COLO829 (cell line): ENCODE measurements around the gene MATK.
"Not testable (repeated sequence)": the region's sequence is repeated elsewhere in the genome, so short reads cannot be mapped to it uniquely, and the experiment has no call there.

Experiments used
- DNase-seq: peaks from one replicate; pipeline ENCODE4 v3.0.0; 2012; ENCODE audit warnings: low spot score

The MATK gene

DNA sequence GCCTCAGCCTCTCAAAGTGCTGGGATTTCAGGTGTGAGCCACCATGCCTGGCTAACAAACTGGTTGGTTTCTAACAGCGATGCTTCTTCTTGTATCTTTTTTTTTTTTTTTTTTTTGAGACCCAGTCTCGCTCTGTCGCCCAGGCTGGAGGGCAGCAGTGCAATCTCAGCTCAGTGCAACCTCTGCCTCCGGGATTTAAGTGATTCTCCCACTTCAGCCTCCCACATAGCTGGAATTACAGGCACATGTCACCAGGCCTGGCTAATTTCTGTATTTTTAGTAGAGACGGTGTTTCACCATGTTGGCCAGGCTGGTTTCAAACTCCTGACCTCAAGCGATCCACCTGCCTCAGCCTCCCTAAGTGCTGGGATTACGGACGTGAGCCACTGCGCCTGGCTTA, 30.0 kb upstream of the MATK start:
- DNase-seq: not testable (repeated sequence)

DNA sequence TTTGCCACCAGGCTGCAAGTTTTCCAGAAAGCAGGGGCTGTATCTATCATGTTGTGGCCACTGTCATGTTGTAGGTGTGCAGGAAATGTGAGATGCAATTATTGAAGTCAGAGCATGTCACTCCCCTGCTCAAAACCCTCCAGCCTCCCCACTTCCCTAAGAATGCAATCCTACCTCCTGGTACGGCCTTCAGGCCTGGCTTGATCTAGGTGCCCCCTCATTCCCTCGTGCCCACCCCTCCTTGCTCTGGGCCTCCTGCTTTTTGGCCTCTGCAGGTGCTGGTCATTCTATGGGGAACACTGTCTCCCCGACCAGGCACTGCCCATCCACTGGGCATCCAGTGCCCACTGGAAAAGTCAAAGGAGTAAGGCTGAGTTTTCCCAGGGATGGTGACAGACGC, 28.5 kb upstream of the MATK start:
- DNase-seq: no peak

DNA sequence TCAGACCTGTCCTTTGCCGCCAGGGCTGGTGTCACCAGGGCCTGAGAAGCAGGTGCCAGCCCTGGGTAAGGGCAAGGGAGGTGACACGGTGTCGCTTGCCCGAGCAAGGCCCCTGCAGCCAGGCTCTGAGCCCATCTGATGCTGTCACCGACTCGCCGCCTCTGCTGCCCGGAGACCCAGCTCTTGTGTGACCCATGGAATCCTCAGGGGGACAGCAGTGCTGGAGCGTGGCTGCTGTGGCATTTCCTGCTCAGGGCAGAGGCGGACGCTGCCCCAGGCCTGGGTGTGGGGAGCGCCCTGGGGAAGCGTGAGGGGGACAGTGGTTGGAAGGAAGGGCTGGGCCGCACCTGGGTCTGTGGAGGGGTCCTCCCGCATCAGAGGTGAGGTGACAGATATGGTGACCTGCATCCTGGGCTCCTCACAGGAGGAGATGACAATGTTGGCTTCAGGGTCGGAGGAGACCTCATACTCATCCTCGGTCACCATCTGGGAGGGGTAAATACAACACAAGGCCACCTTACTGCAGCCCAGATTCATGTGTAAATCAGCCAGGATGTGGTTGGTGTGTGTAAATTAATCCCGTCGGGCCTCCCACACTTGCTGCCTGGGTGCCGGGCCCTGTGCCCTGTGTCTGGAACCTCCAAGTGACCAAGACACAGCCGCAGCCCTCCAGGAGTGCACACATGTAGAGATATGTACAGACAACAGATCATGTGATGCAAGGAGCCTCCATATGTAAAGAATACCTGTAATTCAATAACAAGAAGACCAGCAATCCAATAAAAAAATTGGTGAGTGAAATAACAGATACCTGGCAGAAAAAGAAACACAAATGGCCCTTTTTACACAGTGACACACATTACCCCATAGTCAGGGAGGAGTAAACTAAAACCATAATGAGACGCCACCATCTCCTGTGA, 27.6 kb upstream of the MATK start:
- DNase-seq: no peak

DNA sequence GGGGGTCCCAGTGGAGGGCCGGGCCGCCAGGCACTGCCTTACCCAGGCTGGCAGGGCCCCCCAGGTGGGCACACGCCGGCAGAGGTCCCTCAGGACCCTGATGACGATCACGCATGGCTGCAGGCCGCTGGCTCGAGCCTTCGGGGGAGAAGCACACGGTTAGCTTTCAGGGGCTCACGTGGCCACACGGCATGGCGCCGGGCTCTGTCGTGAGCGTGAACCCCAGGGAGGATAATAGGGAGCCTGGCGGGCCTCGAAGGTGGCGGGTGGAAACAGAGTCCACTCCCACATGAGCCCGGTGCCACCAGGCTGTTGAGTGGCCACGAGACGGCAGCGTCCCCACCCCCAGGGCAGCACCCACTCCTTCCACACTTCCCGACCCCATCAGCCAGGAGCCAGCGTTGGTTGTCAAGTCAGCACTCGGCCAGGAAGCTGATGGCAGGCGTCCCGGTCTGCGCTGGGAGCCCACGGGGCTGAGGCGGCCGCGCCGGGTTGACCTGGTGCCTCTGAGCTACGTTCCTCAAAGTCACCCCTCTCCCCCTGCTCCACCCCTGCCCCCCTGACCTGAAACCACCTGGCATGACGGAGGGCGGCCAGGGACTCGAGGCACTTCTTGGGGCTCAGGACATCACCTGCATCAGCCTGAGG, 24.7 kb upstream of the MATK start:
- no peak for DNase-seq

DNA sequence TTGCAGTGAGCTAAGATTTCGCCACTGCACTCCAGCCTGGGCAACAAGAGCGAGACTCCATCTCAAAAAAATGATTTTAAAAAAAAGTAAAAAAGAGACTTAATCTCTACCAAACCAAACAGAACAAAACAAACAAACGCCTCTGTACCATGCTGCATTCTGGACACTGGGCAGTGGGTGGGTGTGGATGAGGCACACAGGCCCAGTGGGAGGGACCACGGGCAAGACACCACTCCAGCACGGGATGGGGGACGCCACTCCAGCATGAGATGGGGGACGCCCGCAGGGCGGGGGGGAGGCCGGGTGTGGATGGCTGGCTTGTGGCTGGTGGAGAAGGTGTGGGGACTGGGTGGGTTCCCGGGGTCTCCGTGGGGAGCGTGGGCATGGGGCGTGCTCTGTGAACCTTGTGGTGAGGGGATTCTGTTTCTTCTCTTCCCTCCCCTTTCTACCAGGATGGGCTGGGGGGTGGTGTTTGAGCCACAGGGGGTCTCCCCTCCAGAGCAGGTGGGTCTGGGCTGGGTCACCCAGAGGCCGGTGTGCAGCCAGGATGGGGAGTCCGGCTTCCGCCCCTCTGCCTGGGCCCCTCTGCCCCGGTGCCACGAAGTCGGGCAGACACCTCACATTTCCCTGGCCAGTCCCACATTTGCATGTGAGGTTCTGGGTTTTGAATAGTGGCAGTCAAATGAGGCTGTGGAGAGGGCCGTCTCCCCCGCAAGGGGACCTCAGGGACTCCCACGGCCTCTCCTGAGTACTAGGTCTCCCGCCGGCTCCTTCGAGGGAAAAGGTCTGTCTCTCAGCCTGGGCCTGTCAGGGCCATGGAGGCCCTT, 23.9 kb upstream of the MATK start:
- DNase-seq: no peak

DNA sequence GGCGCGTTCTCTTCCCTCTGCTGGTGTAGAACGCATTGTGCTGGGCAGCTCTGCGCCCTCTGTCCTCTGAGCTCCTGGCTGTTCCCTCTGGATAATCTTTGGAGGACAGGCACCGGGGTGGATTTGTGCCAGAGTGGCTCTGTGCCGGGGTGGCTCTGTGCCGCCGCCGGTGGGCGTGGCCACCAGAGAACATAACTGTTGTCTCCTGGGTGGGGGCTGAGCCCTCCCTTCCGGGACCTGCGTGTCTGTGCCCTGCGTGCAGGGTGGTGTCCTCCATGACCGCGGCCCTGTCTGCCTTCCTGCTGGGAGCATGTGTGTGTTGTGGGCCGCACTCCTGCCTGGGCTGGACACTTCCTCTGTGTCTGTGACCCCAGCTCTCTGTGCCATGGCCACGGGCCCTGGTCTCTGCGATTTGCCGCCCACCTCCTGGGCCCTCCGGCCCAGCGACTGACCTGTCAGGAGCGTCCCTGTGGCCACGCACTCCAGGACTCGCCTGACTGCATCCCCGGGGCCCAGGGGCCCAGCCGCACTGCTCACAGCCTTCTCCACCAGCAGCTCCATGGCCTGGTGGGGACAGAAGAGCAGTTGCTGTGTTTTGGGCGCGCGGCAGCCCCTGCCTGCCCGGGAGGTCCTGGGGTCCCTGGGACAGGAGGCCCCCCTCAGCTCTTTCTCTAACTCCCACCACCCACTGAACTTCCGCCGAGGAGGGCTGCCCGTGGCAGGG, 22.4 kb upstream of the MATK start:
- DNase-seq: no peak

DNA sequence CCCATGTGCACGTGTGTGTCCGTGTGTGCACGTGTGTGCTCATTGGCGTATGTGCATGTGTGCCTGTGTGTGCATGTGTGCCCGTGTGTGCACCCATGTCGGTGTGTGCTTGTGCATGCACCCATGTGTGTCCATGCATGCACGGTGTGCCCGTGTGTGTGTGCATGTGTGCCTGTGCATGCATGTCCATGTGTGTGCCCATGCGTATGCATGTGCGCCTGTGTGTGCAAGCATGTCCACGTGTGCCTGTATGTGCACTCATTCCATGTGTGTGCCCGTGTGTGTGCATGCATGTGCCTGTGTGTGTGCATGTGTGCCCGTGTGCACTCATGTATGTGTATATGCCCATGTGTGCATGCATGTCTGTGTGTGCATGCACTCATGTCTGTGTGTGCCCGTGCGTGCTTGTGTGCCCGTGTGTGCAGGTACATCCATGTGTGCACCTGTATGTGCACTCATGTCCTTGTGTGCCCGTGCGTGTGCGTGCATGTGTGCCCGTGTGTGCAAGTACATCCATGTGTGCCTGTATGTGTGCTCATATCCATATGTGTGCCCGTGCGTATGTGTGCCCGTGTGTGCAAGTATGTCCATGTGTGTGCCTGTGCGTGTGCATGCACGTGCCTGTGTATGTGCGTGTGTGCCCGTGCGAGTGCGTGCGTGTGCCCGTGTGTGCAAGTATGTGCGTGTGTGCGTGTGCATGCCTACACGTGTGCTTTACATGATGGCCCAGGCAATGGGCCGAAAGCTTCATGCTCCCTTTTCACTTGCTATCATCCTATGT, 21.6 kb upstream of the MATK start:
- no peak for DNase-seq

DNA sequence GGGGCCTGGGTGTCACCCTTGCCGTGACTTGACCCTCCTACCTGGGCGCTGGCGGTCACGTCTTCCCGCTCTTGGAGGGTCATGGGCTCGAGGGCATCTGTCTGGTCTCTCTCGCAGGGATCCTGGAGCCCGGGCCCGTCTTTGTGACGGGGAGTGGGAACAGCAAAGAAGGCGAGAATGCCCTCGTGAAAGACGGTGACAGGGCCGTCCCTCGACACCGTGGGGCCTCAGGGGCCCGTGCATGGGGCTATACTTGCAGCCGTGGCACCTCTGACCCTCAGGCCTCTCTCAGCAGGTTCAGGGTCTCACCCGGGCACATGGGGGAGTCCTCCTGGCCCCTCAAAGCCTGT, 20.9 kb upstream of the MATK start:
- DNase-seq: no peak

DNA sequence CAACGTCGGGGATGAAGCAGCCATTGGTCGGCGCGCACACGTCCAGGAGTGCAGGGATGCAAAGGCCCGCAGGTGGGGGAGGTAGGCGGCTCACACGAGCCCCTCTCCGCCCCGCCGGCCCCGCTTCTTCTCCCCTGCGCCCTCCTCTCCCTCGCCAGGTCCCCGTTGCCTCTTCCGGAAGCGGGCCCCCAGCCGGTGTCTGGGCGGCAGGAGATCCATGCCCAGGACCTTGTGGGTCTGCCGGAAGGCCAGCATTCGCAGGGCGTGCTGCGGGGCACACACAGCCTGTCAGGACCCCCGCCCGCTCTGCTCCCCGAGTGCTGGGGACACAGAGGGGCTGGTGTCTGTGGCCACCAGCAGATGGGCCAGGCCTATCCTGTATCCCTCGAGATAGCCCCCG, 19.7 kb upstream of the MATK start:
- no peak for DNase-seq

DNA sequence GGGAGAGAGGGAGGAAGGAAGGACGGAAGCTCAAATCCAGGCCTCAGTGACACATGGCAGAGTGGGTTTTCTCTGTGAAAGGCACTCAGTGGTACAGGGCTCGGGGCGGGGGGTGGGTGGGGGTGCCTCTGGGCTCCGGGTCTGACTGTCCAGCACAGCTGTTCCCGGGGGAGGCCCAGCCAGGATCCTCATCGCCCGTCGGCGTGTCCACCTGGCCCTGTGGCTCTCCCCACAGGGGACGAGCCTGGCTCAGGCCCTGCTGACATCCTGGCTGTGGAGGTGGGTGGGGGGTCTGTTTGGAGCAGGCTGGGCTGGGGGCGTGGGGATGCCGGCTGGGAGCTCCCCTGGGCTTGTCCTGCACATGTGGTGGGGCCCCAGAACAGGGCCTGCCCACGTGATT, 18.2 kb upstream of the MATK start:
- DNase-seq: no peak

DNA sequence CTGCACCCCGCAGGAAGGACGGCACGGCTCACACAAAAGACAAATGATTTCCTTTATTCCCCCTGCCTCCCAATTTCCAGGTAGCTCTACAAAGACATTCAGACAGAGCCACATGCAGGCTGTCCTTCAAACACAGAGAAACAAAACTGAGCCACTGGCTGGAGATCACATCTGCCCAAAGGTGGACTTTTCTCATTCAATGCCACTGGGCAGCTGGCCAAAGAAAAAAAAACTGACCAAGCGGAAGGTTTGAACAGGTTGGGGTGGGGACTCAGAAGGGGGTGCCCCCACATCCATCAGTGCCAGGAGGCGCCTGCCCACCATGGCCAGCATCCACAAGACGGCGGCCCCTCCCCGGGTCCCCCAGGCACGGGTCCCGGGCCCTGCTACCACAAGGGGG, 17.8 kb upstream of the MATK start:
- DNase-seq: no peak

DNA sequence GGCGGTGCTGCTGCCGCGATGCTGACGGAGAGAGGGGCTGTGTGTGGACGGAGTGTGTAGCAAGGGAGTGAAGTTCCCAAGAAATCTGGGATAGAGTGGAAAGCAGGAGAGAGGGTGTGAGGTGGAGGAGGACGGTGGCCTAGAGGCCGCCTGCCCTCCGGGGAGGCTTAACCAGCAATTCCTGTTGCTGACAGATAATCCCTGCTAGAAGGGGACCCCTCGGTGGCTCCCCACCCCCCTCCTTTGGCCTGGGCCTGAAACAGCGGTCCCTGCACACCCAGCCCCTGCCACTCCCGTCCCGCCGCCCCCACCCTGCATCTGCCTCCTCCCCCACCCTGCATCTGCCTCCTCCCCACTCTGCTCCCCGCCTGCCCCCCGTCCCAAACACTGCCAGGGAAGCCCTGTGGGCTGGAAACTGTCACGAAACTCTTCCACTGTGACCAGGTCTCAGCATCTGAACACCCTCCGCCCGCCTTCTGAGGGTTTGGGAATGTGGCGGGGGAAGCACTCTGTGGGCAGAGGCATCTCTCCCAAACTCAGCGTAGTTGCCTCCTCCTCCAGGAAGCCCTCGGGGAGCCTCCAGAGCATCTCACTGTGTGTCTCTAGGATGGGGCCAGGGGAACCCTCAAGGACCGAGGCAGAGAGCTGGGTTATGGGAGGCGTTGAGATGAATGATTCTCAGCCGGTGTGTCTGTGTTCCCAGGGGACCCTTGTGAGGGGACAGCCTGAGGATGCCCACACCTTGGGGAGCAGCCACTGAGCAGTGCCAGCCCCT, 17.1 kb upstream of the MATK start:
- no peak for DNase-seq

DNA sequence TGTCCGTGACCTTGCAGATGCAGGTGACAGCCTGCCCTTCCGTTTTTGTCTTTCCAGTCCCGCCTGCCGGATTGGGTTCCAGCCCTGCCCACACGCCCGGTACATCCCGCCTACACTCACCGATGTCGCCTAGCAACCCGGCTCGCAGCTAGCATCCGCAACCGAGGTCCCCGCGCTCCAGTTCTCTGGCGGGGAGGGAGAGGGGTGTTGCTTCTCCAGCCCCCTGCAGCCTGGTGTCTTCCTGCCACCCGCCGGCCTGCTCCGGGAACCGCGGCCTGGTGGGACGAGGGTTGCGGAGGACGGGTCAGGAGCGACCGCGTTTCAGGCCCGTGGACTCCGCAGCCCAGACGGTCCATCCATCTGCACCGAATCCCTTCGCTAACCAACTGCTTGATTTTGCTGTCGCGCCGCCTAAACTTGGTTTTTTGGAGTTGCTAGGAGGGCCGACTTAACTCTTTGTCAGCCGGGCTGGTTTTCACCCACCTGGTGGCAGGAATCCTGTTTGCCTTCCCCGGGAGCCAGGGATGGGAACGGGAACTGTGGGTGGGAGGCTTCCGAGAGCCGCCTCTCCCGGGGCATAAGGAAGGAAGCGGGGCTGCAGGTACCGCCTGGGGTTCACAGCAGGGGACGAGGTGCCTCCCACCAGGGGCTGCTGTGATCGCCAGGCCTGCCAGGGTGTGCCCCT, 15.4 kb upstream of the MATK start:
- DNase-seq: no peak

DNA sequence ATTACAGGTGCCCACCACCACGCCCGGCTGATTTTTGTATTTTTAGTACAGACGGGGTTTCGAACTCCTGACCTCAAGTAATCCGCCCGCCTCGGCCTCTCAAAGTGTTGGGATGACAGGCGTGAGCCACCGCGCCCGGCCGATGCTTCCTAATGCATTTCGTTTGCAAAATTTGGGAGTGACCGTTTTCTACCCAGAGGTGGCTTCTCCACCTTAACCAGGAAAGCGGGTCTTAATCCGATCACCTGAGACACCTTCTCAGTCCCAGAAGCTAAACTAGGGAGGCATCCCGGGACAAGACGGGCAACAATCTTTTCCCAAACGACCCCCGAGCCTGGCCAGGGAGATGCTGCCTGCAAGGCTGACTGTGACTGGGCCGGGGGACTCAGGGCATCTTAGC, 14.8 kb upstream of the MATK start:
- no peak for DNase-seq

DNA sequence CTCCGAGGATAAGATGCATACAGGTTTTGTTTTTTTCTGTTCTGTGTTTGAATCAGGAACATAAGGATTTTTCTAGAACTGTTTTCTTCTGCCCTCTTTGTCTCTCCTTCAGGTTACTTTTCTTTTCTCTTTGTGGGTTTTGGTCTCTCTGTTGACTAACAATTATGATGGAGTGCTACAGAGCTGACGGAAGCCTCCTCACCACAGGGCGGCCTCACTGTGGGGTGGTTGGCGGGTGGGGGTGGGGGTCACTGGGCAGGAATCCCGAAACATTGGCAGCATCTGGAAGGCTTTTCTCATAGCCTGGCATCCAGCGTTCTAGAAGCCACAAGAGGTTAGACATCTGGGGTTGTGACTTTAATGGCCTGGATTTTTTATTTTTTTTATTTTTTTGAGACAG, 12.0 kb upstream of the MATK start:
- DNase-seq: no peak

DNA sequence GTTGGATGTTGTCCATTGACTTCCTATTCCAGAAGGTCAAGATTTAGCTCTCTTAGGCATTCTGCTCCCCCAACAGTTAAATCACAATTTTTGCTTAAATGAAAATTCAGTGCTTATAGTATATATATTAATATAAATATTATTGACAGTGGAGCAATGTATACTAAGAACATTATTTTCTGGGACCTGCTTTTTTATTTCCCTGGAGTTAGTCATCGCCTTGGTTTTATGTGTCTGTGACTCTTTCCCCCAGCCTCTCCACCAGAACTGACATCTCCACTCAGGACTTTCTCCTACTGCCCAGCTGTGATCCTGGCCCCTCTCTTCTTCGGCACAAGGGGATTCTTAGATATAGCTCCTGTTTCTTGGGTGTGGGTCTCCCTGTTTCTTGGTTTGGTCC, 10.2 kb upstream of the MATK start:
- DNase-seq: no peak

DNA sequence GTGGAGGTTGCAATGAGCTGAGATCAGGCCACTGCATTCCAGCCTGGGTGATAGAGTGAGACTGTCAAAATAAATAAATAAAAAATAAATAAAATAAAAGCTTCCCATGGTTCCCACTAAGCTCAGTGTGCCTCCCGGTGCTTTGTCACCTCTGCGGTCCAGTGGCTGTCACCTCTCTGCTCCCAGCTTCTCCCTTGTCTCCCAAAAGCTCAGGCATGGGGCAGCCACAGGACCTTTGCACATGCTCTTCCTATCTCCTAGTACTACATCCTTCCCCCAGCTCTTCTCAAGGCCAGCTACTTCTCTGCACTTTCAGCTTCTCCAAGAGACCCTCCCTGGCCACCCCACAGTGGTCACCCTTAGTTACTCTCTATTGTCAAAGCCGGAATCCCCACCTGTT, 7.6 kb upstream of the MATK start:
- DNase-seq: no peak

DNA sequence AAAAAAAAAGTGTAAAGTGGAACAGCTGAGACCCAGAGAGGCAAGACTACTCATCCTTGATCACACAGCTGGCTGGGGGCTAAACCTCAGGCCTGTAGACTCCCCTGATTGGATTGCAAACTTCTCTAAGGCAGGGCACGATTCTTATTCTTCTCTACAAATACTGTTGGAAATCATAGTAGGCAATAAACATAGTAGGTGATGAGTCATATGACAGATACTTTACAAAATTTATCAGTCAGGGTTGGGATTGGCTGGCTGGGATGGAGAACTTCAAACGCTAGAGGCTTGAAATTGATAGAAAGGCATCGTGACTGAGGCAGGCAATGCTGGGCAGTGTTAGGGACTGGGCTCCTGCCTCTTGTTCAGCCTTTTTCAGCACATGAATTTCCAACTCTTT, 5.9 kb upstream of the MATK start:
- no peak for DNase-seq

DNA sequence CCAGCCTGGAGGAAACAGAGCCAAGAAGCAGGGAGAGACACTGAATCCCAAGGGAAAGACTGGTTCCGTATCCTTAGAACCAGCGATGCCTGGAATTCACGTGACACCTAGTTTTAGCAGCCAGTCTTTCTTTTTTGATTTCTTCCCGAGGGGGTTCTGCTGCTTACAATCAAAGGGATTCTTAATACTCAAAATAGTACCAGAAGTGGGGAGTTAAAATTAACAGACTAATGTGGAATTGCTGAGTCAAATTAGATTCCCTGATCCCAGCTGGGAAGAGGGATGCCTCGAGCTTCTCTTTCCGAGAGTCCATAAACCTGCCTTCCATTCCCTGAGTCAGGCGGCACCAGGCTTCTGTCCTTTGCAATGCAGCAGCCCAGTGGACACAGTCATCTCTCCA, 4.8 kb upstream of the MATK start:
- DNase-seq: no peak

DNA sequence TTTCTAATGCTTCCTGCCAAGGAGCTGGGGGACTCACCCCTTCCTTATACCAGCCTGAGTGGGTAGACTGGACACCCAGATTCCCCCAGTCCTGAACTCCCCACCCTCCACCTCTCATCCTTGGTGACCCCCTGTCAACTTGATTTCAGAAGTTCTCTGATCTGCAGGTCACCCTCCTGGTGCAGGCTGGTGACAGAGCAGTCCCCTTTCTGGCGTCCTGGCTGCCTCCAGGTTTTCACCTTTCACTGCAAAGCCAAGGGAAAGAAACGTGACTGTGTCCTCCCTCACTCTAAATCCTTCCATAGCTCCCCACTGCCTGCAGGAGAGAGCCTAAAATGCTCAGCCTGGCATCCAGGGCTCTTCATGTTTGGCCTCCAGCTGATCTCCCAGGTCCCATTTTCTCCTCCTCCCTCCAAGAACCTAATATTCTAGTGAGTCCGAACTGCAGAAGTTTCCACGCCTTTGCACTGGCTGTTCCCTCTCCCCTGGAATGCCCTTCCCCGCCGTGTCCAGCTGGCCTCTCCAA, 4.1 kb upstream of the MATK start:
- DNase-seq: no peak
